RWPE2 (cell line): ENCODE measurements around the gene SHROOM3.

Experiments used
- ATAC-seq: fragments of 200-7000 bp; cut with Tn5 transposase; 3 replicates; pipeline ENCODE4 v1.9.1; 2021; ENCODE audit warnings: low read depth
- DNase-seq: peaks from one replicate; pipeline ENCODE4 v3.0.0-alpha.2; 2020; ENCODE audit warnings: low spot score
- H3K27ac ChIP-seq: fragments of 450-650 bp; 2 replicates; pipeline ENCODE4 v1.5.1; 2017; ENCODE audit warnings: mild to moderate bottlenecking; ENCODE audit not compliant: poor library complexity, severe bottlenecking
- H3K27me3 ChIP-seq: fragments of 250-450 bp; sonication (Bioruptor Pico); 2 replicates; pipeline ENCODE4 v1.5.1; 2021; ENCODE audit warnings: mild to moderate bottlenecking, moderate library complexity; ENCODE audit not compliant: insufficient read depth, poor library complexity, severe bottlenecking
- H3K36me3 ChIP-seq: fragments of 250-450 bp; sonication (Bioruptor Pico); 2 replicates; pipeline ENCODE4 v1.5.1; 2020; ENCODE audit warnings: low read depth, mild to moderate bottlenecking, moderate library complexity
- H3K4me1 ChIP-seq: fragments of 250-450 bp; sonication (Bioruptor Pico); 2 replicates; pipeline ENCODE4 v1.5.1; 2021; ENCODE audit warnings: mild to moderate bottlenecking, moderate library complexity; ENCODE audit not compliant: insufficient read depth, poor library complexity, severe bottlenecking
- H3K4me3 ChIP-seq: fragments of 250-450 bp; sonication (Bioruptor Pico); 2 replicates; pipeline ENCODE4 v1.5.1; 2021; ENCODE audit warnings: mild to moderate bottlenecking, moderate library complexity; ENCODE audit not compliant: severe bottlenecking
- H3K9me3 ChIP-seq: fragments of 250-450 bp; sonication (Bioruptor Pico); 2 replicates; pipeline ENCODE4 v1.5.1; 2021; ENCODE audit warnings: mild to moderate bottlenecking, moderate library complexity; ENCODE audit not compliant: severe bottlenecking
- TF ChIP-seq, protein P1 (sequence below): fragments of 450-650 bp; IDR thresholded peaks from one replicate; pipeline ENCODE4 v1.5.1; 2017; ENCODE audit warnings: mild to moderate bottlenecking, moderate library complexity; ENCODE audit not compliant: poor library complexity, severe bottlenecking

SHROOM3 gene

DNA sequence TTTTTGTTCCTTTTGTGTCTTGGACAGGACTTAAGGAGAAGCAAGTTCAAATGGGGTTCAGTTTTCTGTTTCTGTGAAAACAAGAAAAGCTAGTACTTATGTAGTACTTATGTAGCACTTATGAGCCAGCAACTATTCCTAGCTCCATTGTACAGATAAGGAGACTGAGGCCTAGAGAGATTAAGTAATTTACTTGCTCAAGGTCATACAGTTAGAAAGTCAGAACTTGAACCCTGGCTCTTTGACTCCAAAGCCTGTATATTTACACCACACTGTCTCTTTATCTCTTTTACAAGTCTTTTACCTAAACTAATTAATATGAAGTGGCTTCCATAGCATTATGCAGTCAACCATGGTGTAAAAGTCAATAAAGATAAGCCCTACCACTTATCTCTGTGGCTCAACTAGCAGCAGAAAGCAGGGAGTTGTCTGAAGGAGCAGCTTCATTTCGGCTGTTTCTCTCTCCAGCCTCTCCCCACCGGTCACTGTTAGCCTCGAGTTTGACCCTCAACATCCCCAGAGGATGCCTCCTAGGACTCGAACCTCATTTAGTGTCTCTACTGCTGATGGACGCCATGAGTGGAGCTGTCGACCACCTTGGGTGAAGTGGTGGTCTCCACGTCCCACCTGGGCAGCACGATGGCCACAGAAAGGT is 209.9 kb downstream of the SHROOM3 start:
- TF ChIP-seq, protein P1, sequence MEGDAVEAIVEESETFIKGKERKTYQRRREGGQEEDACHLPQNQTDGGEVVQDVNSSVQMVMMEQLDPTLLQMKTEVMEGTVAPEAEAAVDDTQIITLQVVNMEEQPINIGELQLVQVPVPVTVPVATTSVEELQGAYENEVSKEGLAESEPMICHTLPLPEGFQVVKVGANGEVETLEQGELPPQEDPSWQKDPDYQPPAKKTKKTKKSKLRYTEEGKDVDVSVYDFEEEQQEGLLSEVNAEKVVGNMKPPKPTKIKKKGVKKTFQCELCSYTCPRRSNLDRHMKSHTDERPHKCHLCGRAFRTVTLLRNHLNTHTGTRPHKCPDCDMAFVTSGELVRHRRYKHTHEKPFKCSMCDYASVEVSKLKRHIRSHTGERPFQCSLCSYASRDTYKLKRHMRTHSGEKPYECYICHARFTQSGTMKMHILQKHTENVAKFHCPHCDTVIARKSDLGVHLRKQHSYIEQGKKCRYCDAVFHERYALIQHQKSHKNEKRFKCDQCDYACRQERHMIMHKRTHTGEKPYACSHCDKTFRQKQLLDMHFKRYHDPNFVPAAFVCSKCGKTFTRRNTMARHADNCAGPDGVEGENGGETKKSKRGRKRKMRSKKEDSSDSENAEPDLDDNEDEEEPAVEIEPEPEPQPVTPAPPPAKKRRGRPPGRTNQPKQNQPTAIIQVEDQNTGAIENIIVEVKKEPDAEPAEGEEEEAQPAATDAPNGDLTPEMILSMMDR: no peak
- peaks cover 16% of the 10 kb centered on the region for H3K4me1 ChIP-seq
- DNase-seq (no peak), ATAC-seq (no peak)
- H3K4me3 ChIP-seq: no peak overlapping the region
- no peaks in the 10 kb centered on the region for H3K27me3 ChIP-seq
- no peaks in the 10 kb centered on the region for H3K9me3 ChIP-seq
- peaks cover 4% of the 10 kb centered on the region; the same call in 1 of the 2 replicates for H3K36me3 ChIP-seq
- H3K27ac ChIP-seq: no peak overlapping the region

DNA sequence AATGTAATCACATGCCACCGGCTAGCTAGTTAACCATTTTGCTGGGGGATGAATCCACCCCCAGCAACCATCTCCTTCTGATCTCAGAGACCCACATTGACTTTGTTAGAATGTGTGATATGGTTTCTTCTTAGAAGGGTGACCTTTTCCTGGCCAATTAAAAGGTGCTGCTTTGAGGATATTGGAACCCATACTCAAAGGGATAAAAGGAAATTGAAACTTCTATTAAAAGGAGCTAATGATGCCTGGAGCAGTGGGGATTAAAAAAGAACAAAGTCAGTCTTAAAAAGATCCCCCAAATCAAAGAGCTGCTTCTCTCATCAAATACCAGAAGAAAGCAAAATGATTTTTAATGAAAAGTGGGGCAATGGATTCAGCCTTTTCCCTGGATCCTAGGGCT is 214.1 kb downstream of the SHROOM3 start:
- H3K27ac ChIP-seq: no peak overlapping the region
- H3K4me1 ChIP-seq: no peaks in the 10 kb centered on the region
- TF ChIP-seq, protein P1: no peak
- H3K27me3 ChIP-seq: no peaks in the 10 kb centered on the region
- ATAC-seq: no peak
- H3K36me3 ChIP-seq: peaks cover 4% of the 10 kb centered on the region; the same call in 1 of the 2 replicates
- H3K9me3 ChIP-seq: no peaks in the 10 kb centered on the region
- no peak overlapping the region for H3K4me3 ChIP-seq
- no peak for DNase-seq

DNA sequence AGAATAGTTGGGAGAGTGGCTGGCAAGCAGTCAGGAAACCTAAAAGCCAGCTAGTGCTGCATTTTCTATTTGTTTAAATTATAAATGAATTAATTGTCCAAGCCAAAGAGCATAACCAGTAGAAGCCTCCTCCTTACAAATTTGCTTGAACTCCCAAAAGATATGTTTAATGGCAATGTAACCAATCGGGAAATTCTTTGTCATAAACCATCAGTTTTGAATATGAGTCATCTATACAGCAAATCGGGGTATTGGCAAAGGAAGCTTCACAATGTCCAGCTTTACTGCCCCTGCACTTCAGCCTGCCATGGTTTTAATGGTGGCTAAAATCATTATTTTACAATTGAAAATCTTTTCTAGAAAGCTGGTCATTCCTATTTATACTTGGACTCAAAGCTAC is 216.6 kb downstream of the SHROOM3 start:
- H3K36me3 ChIP-seq: no peaks in the 10 kb centered on the region
- TF ChIP-seq, protein P1: no peak
- H3K27ac ChIP-seq: no peak overlapping the region
- no peaks in the 10 kb centered on the region for H3K27me3 ChIP-seq
- no peak overlapping the region for H3K4me3 ChIP-seq
- peaks cover 5% of the 10 kb centered on the region for H3K4me1 ChIP-seq
- no peaks in the 10 kb centered on the region for H3K9me3 ChIP-seq
- ATAC-seq: no peak
- no peak for DNase-seq

DNA sequence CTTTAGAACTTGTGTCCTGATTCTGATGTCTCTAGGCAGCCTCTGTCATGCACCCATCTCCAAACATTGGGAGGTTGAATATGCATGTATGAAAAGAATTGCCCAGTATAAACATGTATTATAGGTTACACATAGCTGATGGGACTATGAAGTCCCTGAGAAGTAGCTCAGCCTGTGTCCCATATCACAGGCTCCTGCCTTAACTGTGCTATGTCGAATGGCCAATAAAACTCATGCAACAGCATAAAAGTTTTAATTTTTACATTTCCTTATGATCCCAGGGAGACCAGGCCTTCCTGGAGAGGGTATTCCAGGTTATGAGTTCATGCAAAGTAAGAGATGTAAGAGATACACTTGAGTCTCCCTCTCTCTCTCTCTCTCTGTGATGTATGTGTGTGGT is 217.4 kb downstream of the SHROOM3 start:
- no peaks in the 10 kb centered on the region for H3K27me3 ChIP-seq
- TF ChIP-seq, protein P1: no peak
- peaks cover 8% of the 10 kb centered on the region for H3K4me1 ChIP-seq
- H3K9me3 ChIP-seq: no peaks in the 10 kb centered on the region
- DNase-seq (no peak), ATAC-seq (no peak)
- no peak overlapping the region for H3K4me3 ChIP-seq
- no peak overlapping the region for H3K27ac ChIP-seq
- H3K36me3 ChIP-seq: no peaks in the 10 kb centered on the region

DNA sequence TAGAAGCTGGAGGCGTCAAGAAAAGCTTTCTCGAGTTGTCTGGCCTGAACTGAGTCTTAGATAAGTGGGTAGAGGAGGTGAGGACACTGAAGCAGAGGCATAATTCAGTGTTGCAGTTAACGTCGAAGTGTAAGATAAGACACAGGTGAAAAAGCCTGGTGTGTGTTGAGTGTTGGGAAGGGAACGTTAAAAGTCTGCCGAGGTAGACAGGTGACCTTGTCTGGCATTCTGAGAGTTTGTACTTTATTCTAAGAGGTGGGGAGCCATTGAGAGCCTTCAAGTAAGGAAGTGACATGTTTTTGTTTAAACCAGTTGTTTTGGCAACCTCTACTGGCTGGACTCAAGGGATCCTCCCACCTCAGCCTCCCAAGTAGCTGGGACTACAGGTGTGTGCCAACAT is 219.1 kb downstream of the SHROOM3 start:
- DNase-seq: no peak
- H3K36me3 ChIP-seq: no peaks in the 10 kb centered on the region

More for the DNA sequence above, 219.1 kb downstream of the SHROOM3 start:
- ATAC-seq: no peak
- no peak overlapping the region for H3K4me3 ChIP-seq
- no peaks in the 10 kb centered on the region for H3K9me3 ChIP-seq
- H3K4me1 ChIP-seq: peaks cover 25% of the 10 kb centered on the region
- no peak overlapping the region for H3K27ac ChIP-seq
- no peaks in the 10 kb centered on the region for H3K27me3 ChIP-seq
- TF ChIP-seq, protein P1: no peak
